Measurements from ENCODE around the gene SOBP.

The SOBP gene

GRCh38 chr6:107537559-107537958, 47.6 kb downstream of the SOBP start:
- Histone ChIP-seq H3K4me1 (ENCODE audit: control insufficient read depth, insufficient read depth, low read length) (peaks cover 24% of the 10 kb centered on the region), H3K9me3 (ENCODE audit: control insufficient read depth, insufficient read depth, low read depth, low read length) (no peaks in the 10 kb centered on the region), H3K36me3 (ENCODE audit: control insufficient read depth in 2 of 2, insufficient read depth in 1 of 2, low read length in 2 of 2) (peaks cover 3 to 13% of the 10 kb centered on the region in 2 experiments; a peak in 1 of 3 replicates), H3K27ac (ENCODE audit: extremely low read depth, low read depth, low read length) (no peak overlapping the region), H3K4me3 (ENCODE audit: low read depth, low read length) (no peak overlapping the region)
- ChIA-PET CTCF (no interaction called here), POLR2A (no interaction called here)
- peak; percentile 58; the same call in 1 of the 2 replicates for TF ChIP-seq ZNF121 (tag by site-specific recombination; IDR thresholded peaks at IDR 0.05)
- TF ChIP-seq ZSCAN5A (tag by site-specific recombination; IDR thresholded peaks at IDR 0.05): no peak

GRCh38 chr6:107538856-107539387, 49.0 kb downstream of the SOBP start:
- Histone ChIP-seq H3K36me3 (ENCODE audit: control insufficient read depth in 2 of 2, insufficient read depth in 1 of 2, low read length in 2 of 2) (peaks cover 3% of the 10 kb centered on the region in 2 experiments; a peak in 1 of 3 replicates), H3K9me3 (ENCODE audit: control insufficient read depth, insufficient read depth, low read depth, low read length) (no peaks in the 10 kb centered on the region), H3K4me3 (ENCODE audit: low read depth, low read length) (no peak overlapping the region), H3K27ac (ENCODE audit: extremely low read depth, low read depth, low read length) (no peak overlapping the region; the same call in 1 of the 2 replicates), H3K4me1 (ENCODE audit: control insufficient read depth, insufficient read depth, low read length) (peaks cover 24% of the 10 kb centered on the region)
- TF ChIP-seq IKZF3 (tag by site-specific recombination; IDR thresholded peaks at IDR 0.05) (peak; percentile 67), ZNF830 (tag by site-specific recombination; IDR thresholded peaks at IDR 0.05; ENCODE audit: low read depth) (no peak), ZIC2 (tag by site-specific recombination; IDR thresholded peaks at IDR 0.05) (peak; percentile 34; the same call in 1 of the 2 replicates), ZNF398 (tag by site-specific recombination; IDR thresholded peaks at IDR 0.05) (peak; percentile 26; the same call in 1 of the 2 replicates), SCRT2 (tag by site-specific recombination; IDR thresholded peaks at IDR 0.05) (peak; percentile 81), ZNF660 (tag by site-specific recombination; IDR thresholded peaks at IDR 0.05) (peak; percentile 37; the same call in 1 of the 2 replicates), ZNF266 (tag by site-specific recombination; IDR thresholded peaks at IDR 0.05; ENCODE audit: low read depth) (no peak), WT1 (tag by site-specific recombination; IDR thresholded peaks at IDR 0.05) (no peak), ZNF341 (tag by site-specific recombination; IDR thresholded peaks at IDR 0.05; ENCODE audit: low read depth) (peak; percentile 51), GLIS1 (tag by site-specific recombination; IDR thresholded peaks at IDR 0.05) (peak; percentile 36)
- CTCF ChIA-PET: interaction anchor here (0.5 kb wide), 1 partner anchor 1142 kb away, joined by 6 read pairs; no protein-coding TSS in a partner anchor
- POLR2A ChIA-PET: no interaction called here

- Histone ChIP-seq H3K27ac (ENCODE audit: extremely low read depth, low read depth, low read length) (no peak overlapping the region; the same call in 1 of the 2 replicates), H3K4me1 (ENCODE audit: control insufficient read depth, insufficient read depth, low read length) (peaks cover 24% of the 10 kb centered on the region), H3K4me3 (ENCODE audit: low read depth, low read length) (no peak overlapping the region), H3K36me3 (ENCODE audit: control insufficient read depth in 2 of 2, insufficient read depth in 1 of 2, low read length in 2 of 2) (0 out of 3 replicates have a peak, but pooled peaks cover 0 to 3% of the 10 kb centered on the region in 2 experiments), H3K9me3 (ENCODE audit: control insufficient read depth, insufficient read depth, low read depth, low read length) (no peaks in the 10 kb centered on the region)
- POLR2A ChIA-PET: no interaction called here
- CTCF ChIA-PET: interaction anchor here (0.7 kb wide), 1 partner anchor 882 kb away, joined by 3 read pairs; no protein-coding TSS in a partner anchor
- TF ChIP-seq ZSCAN4 (tag by site-specific recombination; IDR thresholded peaks at IDR 0.05) (no peak), ZNF677 (tag by site-specific recombination; IDR thresholded peaks at IDR 0.05) (no peak), ZNF792 (tag by site-specific recombination; IDR thresholded peaks at IDR 0.05) (no peak), ZNF354C (tag by site-specific recombination; IDR thresholded peaks at IDR 0.05; ENCODE audit: borderline replicate concordance, low read depth) (no peak), SALL2 (tag by site-specific recombination; IDR thresholded peaks at IDR 0.05; ENCODE audit: borderline replicate concordance) (no peak), ZNF398 (tag by site-specific recombination; IDR thresholded peaks at IDR 0.05) (no peak), SETDB1 (IDR thresholded peaks at IDR 0.05; ENCODE audit: insufficient read length, low read length) (no peak), REPIN1 (tag by site-specific recombination; IDR thresholded peaks at IDR 0.05; ENCODE audit: low read depth) (no peak), MYNN (tag by site-specific recombination; IDR thresholded peaks at IDR 0.05; ENCODE audit: borderline replicate concordance) (no peak), ZFHX2 (tag by site-specific recombination; conservative IDR thresholded peaks at IDR 0.05) (no peak), ZNF529 (tag by site-specific recombination; IDR thresholded peaks at IDR 0.05; ENCODE audit: insufficient replicate concordance) (no peak), SP3 (tag by site-specific recombination; IDR thresholded peaks at IDR 0.05) (peak; percentile 18; the same call in 1 of the 2 replicates), ZNF830 (tag by site-specific recombination; IDR thresholded peaks at IDR 0.05; ENCODE audit: low read depth) (no peak)
Measured at GRCh38 chr6:107539409-107539808, 49.5 kb downstream of the SOBP start.

Data from HEK293 (cell line).